ENCODE results near the gene DBNL.
"Not testable (repeated sequence)": the region's sequence is repeated elsewhere in the genome, so short reads cannot be mapped to it uniquely, and the experiment has no call there.

Gene DBNL

DNA sequence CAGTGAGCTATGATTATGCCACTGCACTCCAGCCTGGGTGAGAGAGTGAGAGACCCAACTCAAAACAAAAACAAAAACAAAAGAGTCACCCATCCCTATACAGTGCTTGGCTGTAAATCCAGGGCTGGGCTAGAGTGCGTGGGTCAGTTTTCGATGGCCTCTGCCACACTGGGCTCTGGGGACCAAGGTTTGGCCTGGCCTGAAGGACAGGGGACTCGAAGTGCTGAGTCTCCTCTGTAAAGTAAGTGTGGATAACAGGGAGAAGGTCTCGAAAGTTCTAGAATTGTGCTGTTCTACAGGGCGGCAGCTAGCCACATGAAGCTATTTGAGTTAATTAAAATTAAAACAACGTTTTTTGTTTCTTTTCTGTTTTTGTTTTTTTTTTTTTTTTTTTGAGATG, 12.5 kb upstream of the DBNL start:
- H3K27me3 ChIP-seq (replicated peaks; ENCODE audit: control insufficient read depth, insufficient read depth, low read length); H3K36me3 ChIP-seq (ENCODE audit: control insufficient read depth, insufficient read depth, low read length); DNase-seq (ENCODE audit: extremely low read depth, insufficient read length); H3K4me3 ChIP-seq (replicated peaks; ENCODE audit: low read depth, low read length): not testable (repeated sequence)

DNA sequence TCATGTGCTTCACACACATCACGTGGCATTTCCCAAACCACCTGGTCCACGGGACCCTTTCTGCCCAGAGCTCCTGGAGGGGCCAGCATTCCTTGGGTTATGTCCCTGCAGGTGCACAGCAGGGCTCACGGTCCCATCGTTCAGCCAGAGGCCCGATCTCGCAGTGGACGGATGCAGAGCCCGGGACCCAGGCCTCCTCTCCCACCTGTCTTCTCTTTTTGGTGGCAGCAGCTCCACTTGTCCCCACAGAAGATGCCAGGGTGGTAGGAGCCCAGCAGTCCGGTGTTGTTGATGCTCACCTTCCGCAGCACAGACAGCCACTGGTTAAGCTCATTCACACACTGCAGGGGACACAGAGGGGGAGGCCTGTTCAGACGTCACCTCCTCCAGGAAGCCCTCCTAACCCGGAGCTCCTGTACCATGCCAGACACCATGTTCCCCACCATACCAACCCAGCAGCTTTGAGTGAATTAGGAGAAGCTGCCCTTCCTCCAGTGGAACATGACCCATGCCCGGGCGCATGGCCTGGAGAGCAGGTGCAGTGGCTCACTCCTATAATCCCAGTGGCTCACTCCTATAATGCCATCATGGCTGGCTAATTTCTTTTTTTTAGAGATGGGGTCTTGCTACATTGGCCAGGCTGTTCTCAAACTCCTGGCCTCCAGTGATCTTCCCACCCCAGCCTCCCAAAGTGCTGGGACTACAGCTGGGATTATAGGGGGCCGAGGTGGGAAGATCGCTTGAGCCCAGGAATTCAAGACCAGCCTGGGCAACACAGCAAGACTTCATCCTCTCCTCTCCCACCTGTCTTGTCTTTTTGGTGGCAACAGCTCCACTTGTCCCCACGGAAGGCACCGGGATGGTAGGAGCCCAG, 10.3 kb upstream of the DBNL start:
- not testable (repeated sequence) for H3K36me3 ChIP-seq (ENCODE audit: control insufficient read depth, insufficient read depth, low read length); H3K4me3 ChIP-seq (replicated peaks; ENCODE audit: low read depth, low read length); DNase-seq (ENCODE audit: extremely low read depth, insufficient read length); H3K27me3 ChIP-seq (replicated peaks; ENCODE audit: control insufficient read depth, insufficient read depth, low read length)

DNA sequence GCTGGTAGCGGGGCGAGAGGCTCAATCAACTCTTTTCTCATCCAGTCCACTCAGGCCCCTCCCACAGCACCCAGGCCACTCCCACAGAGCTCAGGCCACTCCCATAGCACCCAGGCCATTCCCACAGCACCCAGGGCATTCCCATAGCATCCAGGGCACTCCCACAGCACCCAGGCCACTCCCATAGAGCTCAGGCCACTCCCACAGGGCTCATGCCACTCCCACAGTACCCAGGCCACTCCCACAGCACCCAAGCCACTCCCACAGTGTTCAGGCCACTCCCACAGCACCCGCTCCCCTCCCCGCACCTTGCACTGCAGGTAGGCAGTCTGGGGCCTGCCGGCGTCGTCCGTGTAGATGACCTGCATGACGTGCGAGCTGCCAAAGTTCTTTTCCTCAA, 8.1 kb upstream of the DBNL start:
- H3K27me3 ChIP-seq (replicated peaks; ENCODE audit: control insufficient read depth, insufficient read depth, low read length); H3K36me3 ChIP-seq (ENCODE audit: control insufficient read depth, insufficient read depth, low read length); H3K4me3 ChIP-seq (replicated peaks; ENCODE audit: low read depth, low read length); DNase-seq (ENCODE audit: extremely low read depth, insufficient read length): not testable (repeated sequence)

GRCh38 chr7:44037951-44038350, 6.6 kb upstream of the DBNL start:
- DNase-seq (ENCODE audit: extremely low read depth, insufficient read length); H3K4me3 ChIP-seq (replicated peaks; ENCODE audit: low read depth, low read length); H3K36me3 ChIP-seq (ENCODE audit: control insufficient read depth, insufficient read depth, low read length); H3K27me3 ChIP-seq (replicated peaks; ENCODE audit: control insufficient read depth, insufficient read depth, low read length): not testable (repeated sequence)

DNA sequence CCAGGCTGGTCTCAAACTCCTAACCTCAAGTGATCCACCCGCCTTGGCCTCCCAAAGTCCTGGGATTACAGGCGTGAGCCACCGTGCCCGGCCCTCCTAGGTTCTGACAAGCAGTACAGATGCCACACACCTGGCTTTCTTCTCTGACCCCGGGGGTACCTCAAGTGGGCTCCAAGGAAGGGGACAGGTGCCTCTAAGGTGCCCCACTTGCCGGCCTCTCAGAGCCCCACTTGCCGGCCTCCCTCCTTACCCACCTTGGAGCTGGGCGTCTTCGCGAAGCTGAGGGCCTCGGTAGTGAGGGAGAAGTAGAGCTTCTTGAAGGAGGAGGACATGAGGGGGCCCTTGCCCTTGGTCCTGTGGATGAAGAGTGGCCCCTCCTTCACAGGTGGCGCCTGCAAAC, 5.9 kb upstream of the DBNL start:
- H3K4me3 ChIP-seq (replicated peaks; ENCODE audit: low read depth, low read length); H3K36me3 ChIP-seq (ENCODE audit: control insufficient read depth, insufficient read depth, low read length); H3K27me3 ChIP-seq (replicated peaks; ENCODE audit: control insufficient read depth, insufficient read depth, low read length); DNase-seq (ENCODE audit: extremely low read depth, insufficient read length): not testable (repeated sequence)

DNA sequence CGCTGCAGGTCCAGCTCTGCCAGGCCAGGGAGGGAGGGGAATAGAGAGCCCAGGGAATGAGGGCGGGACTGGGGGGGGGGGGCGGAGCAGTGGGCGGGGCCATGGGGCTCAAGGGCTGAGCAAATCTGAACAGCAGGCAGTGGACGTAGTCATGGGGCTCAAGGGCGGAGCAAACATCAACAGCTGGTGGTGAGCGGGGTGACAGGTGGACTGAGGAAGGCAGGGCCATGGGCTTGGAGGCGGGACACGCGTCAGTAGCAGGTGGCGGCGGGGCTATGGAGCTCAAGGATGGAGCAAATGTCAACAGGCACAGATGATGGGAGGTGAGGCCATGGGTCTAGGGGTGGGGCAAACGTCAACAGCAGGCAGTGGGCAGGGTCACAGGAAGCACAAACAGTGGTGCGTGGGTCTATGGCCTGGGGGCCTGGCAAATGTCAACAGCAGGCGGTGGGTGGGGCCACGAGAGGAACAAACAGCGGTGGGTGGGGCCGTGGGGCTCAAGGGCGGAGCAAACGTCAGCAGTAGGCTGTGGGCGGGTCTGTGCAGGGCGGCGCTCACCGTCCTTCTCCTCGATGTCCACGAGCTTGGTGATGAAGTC, 5.4 kb upstream of the DBNL start:
- peak overlapping the region; percentile 35 for H3K4me3 ChIP-seq (replicated peaks; ENCODE audit: low read depth, low read length)

DNA sequence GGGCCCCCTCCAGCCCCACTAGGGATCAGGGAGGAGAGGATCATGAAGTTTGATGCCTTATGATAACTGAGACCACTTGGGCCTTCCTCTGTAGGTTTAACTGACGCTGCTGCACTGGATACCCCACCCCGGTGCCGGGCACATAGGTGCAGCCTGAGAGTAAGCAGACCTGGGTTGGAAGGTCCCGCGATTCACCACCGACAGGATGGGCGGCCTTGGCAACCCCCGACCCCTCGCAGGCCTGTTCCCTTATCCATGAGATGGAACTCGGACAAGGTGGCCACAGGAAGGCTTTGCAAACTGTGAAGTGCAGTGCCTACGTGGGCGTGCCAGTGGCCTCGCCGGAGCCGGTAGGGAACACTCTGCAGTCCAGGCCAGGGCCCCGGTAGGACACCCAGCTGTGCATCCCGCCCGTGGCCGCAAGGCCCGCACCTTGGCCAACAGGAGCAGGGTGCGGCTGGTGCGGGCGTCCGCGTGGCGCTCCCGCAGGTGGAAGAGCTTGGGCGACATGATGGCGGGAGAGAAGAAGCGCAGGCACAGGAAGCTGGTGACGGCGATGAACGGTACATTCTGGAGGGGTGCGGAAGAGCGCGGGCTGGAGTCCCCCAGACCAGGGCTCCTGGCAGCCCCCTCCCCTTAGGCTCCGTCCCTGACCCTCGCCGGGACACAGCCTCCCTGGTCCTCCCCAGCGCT, 4.6 kb upstream of the DBNL start:
- H3K36me3 ChIP-seq (ENCODE audit: control insufficient read depth, insufficient read depth, low read length); DNase-seq (ENCODE audit: extremely low read depth, insufficient read length); H3K27me3 ChIP-seq (replicated peaks; ENCODE audit: control insufficient read depth, insufficient read depth, low read length): not testable (repeated sequence)
- peak overlapping the region; percentile 38 for H3K4me3 ChIP-seq (replicated peaks; ENCODE audit: low read depth, low read length)

More for the DNA sequence above, 5.4 kb upstream of the DBNL start:
- not testable (repeated sequence) for H3K36me3 ChIP-seq (ENCODE audit: control insufficient read depth, insufficient read depth, low read length); H3K27me3 ChIP-seq (replicated peaks; ENCODE audit: control insufficient read depth, insufficient read depth, low read length)
- DNase-seq (ENCODE audit: extremely low read depth, insufficient read length): peak; percentile 84

GRCh38 chr7:44040493-44040891, 4.0 kb upstream of the DBNL start:
- peak overlapping the region; percentile 52 for H3K4me3 ChIP-seq (replicated peaks; ENCODE audit: low read depth, low read length)
- H3K36me3 ChIP-seq (ENCODE audit: control insufficient read depth, insufficient read depth, low read length); H3K27me3 ChIP-seq (replicated peaks; ENCODE audit: control insufficient read depth, insufficient read depth, low read length): not testable (repeated sequence)
- DNase-seq (ENCODE audit: extremely low read depth, insufficient read length): peak; percentile 76
- peak; percentile 11 for TF ChIP-seq CTCF (IDR thresholded peaks at IDR 0.05; ENCODE audit: insufficient read depth, low read length, poor library complexity, severe bottlenecking)

DNA sequence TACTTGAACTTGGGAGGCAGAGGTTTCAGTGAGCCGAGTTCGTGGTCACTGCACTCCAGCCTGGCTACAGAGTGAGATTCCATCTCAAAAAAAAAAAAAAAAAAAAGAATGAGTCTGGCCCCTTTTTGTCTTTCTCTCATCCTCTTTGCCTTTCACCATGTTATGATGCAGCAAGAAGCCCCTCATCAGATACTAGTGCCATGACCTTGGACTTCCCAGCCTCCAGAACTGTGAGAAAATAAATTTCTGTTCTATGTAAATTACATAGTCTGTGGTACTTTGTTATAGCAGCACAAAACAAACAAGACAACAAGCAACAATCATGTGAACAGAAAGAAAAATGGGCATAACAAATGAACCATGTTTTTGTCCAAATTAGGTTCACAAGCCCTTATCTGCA, 2.3 kb upstream of the DBNL start:
- DNase-seq (ENCODE audit: extremely low read depth, insufficient read length): no peak
- Histone ChIP-seq H3K36me3 (ENCODE audit: control insufficient read depth, insufficient read depth, low read length) (peaks cover under 1% of the 10 kb centered on the region; the same call in 1 of the 2 replicates), H3K4me3 (replicated peaks; ENCODE audit: low read depth, low read length) (no peak overlapping the region), H3K27me3 (replicated peaks; ENCODE audit: control insufficient read depth, insufficient read depth, low read length) (no peaks in the 10 kb centered on the region)
- no peak for TF ChIP-seq CTCF (IDR thresholded peaks at IDR 0.05; ENCODE audit: insufficient read depth, low read length, poor library complexity, severe bottlenecking)

Data from GM06990 (cell line).